HepG2 (cell line): ENCODE results near the gene APBA3. TPM values are rescaled to one million over a fixed set of nuclear protein-coding genes. Genes with fewer than 3 reads are reported as not detected.

Source experiments
- ELF1 ChIP-seq: sonication (generic); formaldehyde crosslinking; IDR thresholded peaks from 2 replicates; pipeline ENCODE4 v1.4.0; 2020; ENCODE audit warnings: missing genetic modification reagents
- GFI1 ChIP-seq: sonication (generic); formaldehyde crosslinking; IDR thresholded peaks from 2 replicates; pipeline ENCODE4 v1.5.0; 2020; ENCODE audit warnings: missing genetic modification reagents, mild to moderate bottlenecking, borderline replicate concordance
- HIC2 ChIP-seq: sonication (generic); formaldehyde crosslinking; IDR thresholded peaks from 2 replicates; pipeline ENCODE4 v1.9.0; 2022; ENCODE audit warnings: low read depth, missing genetic modification reagents
- JUN ChIP-seq: sonication (generic); formaldehyde crosslinking; IDR thresholded peaks from 2 replicates; pipeline ENCODE4 v1.4.0; 2020; ENCODE audit warnings: mild to moderate bottlenecking, missing genetic modification reagents
- PATZ1 ChIP-seq: sonication (generic); formaldehyde crosslinking; IDR thresholded peaks from 2 replicates; pipeline ENCODE4 v1.4.0; 2020; ENCODE audit warnings: missing genetic modification reagents
- REL ChIP-seq: sonication (generic); formaldehyde crosslinking; conservative IDR thresholded peaks from 2 replicates; pipeline ENCODE4 v1.8.0; 2022; ENCODE audit warnings: mild to moderate bottlenecking, missing genetic modification reagents, moderate library complexity
- RERE ChIP-seq: IDR thresholded peaks from 2 replicates; pipeline ENCODE4 v1.6.1; 2016; ENCODE audit warnings: low read depth, missing genetic modification reagents, missing compliant biosample characterization
- SATB2 ChIP-seq: sonication (generic); formaldehyde crosslinking; IDR thresholded peaks from 2 replicates; pipeline ENCODE4 v1.5.0; 2020; ENCODE audit warnings: missing genetic modification reagents
- SOX13 ChIP-seq, 3 experiments: fragments of 450-650 bp in 1 of 3; sonication (generic) in 1 of 3; formaldehyde crosslinking in 1 of 3; IDR thresholded peaks in 2 of 3; conservative IDR thresholded peaks in 1 of 3; 2 replicates each; pipeline versions ENCODE4 v1.5.0 to v1.6.1; 2016 to 2020; ENCODE audit warnings: antibody characterized with exemption in 1 of 3, mild to moderate bottlenecking in 1 of 3, missing compliant biosample characterization in 1 of 3, missing genetic modification reagents in 1 of 3, moderate library complexity in 1 of 3
- SSRP1 ChIP-seq: IDR thresholded peaks from 2 replicates; pipeline ENCODE4 v1.6.1; 2016; ENCODE audit warnings: control low read depth
- ZBTB10 ChIP-seq: sonication (generic); formaldehyde crosslinking; IDR thresholded peaks from 2 replicates; pipeline ENCODE4 v1.4.0; 2020; ENCODE audit warnings: missing genetic modification reagents, borderline replicate concordance
- ZNF260 ChIP-seq: sonication (generic); formaldehyde crosslinking; IDR thresholded peaks from 2 replicates; pipeline ENCODE4 v1.4.0; 2020; ENCODE audit warnings: missing genetic modification reagents, low read depth, mild to moderate bottlenecking, borderline replicate concordance
- ZNF292 ChIP-seq: sonication (generic); formaldehyde crosslinking; IDR thresholded peaks from 2 replicates; pipeline ENCODE4 v1.8.1; 2022; ENCODE audit warnings: mild to moderate bottlenecking, low read depth, missing genetic modification reagents, borderline replicate concordance
- ZNF614 ChIP-seq: IDR thresholded peaks from 2 replicates; pipeline ENCODE4 v1.6.1; 2018; ENCODE audit warnings: missing biosample characterization, missing genetic modification reagents, inconsistent platforms, borderline replicate concordance
- polyA plus RNA-seq, 8 experiments: library from polyadenylated mRNA; depleted of rRNA in 3 of 8; stranded (reverse) in 7 of 8; unstranded in 1 of 8; fragments of >200 nt; fragmentation: Illumina TruSeq in 4 of 8; extraction: Trizol in 4 of 8; gene quantifications; 2 replicates each; pipeline versions ENCODE4 v1.2.1 to v1.2.3, GENCODE V29; 2011 to 2016; ENCODE audit warnings: low read depth in 4 of 8, missing spikeins in 1 of 8, mixed read lengths in 1 of 8; ENCODE audit not compliant: insufficient read depth in 1 of 8
- total RNA-seq, 5 experiments: library from RNA; depleted of rRNA; stranded (reverse); fragments of >200 nt; fragmentation: Illumina TruSeq; extraction: Trizol; gene quantifications; 2 replicates each; pipeline ENCODE4 v1.2.3, GENCODE V29; 2016; ENCODE audit warnings: low read depth in 1 of 5

The APBA3 gene
- total and polyA plus RNA-seq, 2 of the 13 experiments (the other 11 are each of a cell fraction or from before 2014, with no cell fraction given): 14.2 to 14.3 TPM

GRCh38 chr19:3708207-3708931 lies 53.1 kb downstream of the APBA3 start, which contains the start of gene TJP3 (continued):
- TF ChIP-seq ZBTB10 (CRISPR knock-in tag): peak; percentile 43; the same call in 1 of the 2 replicates
- no peak for TF ChIP-seq SATB2 (CRISPR knock-in tag)
- TF ChIP-seq HIC2 (CRISPR knock-in tag): peak; percentile 85
- no peak for TF ChIP-seq REL (CRISPR knock-in tag)
- no peak; the same call in none of the 2 replicates for TF ChIP-seq ZNF292
- TF ChIP-seq RERE: no peak
- no peak for TF ChIP-seq ZNF260 (CRISPR knock-in tag)
- TF ChIP-seq SSRP1 (CRISPR knock-in tag): no peak
- TF ChIP-seq ELF1 (CRISPR knock-in tag): no peak
- TF ChIP-seq SOX13 (IDR thresholded peaks at IDR 0.05): no peak; the same call in 1 of the 2 replicates
- TF ChIP-seq SOX13 (CRISPR knock-in tag; conservative IDR thresholded peaks at IDR 0.05 in 1 of 2, IDR thresholded peaks at IDR 0.05 in 1 of 2): peak in 1 of 2 experiments; percentile 61; a peak in 2 of 4 replicates
- no peak for TF ChIP-seq GFI1 (CRISPR knock-in tag)
- no peak for TF ChIP-seq JUN (CRISPR knock-in tag)
- peak; percentile 51 for TF ChIP-seq PATZ1 (CRISPR knock-in tag)
- peak; percentile 23; the same call in 1 of the 2 replicates for TF ChIP-seq ZNF614 (CRISPR knock-in tag)
